Activated T-cell treated with anti-CD3 and anti-CD28 coated beads, Interleukin-2, amount 50 U/mL, for 48 hours (primary cell): ENCODE results near the gene HPD.
"Not testable (repeated sequence)": the region's sequence is repeated elsewhere in the genome, so short reads cannot be mapped to it uniquely, and the experiment has no call there.

Source experiments
- DNase-seq, 2 experiments: peaks; one replicate each; pipeline ENCODE4 v3.0.0-alpha.2; 2020

Gene HPD

GRCh38 chr12:121797937-121798786, 60.5 kb downstream of the HPD start:
- peak; percentile 30 to 33 for DNase-seq

- peak in 1 of 2 experiments; percentile 20 for DNase-seq
Measured at GRCh38 chr12:121796855-121797751, 61.6 kb downstream of the HPD start.

GRCh38 chr12:121795034-121795968, 63.4 kb downstream of the HPD start:
- DNase-seq = peak; percentile 92 to 95

GRCh38 chr12:121794534-121795033, 64.1 kb downstream of the HPD start:
- DNase-seq = no peak

GRCh38 chr12:121793838-121794533, 64.7 kb downstream of the HPD start:
- DNase-seq = peak; percentile 98 to 99

GRCh38 chr12:121793440-121793837, 65.2 kb downstream of the HPD start, which contains the start of gene RHOF:
Gene RHOF (minus strand): TSS chr12:121793688. CDS start chr12:121793633, 55 bp downstream.
- no peak for DNase-seq

GRCh38 chr12:121792607-121793439, 65.8 kb downstream of the HPD start:
- peak; percentile 73 to 77 for DNase-seq

- DNase-seq = peak; percentile 58 to 61
Measured at GRCh38 chr12:121791671-121792551, 66.7 kb downstream of the HPD start.

GRCh38 chr12:121790785-121791184, 67.9 kb downstream of the HPD start:
- DNase-seq = not testable (repeated sequence)

GRCh38 chr12:121789800-121790728, 68.6 kb downstream of the HPD start:
- DNase-seq = peak; percentile 93 to 94
